NCI-H345 treated with DMSO at 0.1 percent for 48 hours (cell line): ENCODE measurements around the gene RIPOR2.

Source experiments
- DNase-seq: peaks from one replicate; lab custom pipeline; 2025; ENCODE audit not compliant: unreplicated experiment; lab: John Stamatoyannopoulos, UW

Gene RIPOR2

DNA sequence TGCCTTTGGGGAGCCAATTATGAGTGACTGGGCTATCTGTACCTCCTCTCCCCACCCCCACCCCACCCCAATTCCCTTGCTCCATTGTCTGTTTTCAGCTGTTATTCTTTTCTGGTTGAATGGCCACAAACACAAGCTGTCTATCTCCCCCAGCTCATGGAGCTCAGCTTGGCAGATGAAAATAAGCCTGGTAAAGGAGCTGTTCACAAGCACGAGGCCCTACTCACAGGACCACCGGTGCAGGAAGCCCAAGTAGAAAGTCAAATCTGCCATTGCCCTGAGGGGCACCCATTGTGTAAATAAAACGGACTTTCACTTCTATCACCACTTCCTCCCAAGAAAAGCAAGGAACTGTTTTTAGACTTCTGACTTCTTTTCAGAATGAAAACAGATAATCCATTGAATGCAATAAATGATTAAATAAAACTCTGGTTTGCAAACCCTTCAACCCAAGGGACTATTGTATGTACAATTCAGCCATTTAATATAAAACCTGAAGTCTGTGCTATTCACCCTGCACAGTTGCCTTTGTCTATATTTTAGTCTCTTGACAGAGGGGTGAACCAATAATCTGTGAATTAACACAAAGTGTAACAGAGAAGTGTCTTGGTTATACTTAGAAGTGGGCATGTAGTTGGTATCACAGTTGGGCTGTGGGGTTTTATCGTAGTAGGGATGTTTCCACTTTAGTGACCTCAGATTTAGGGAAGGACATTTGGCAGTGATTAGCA lies 27.7 kb downstream of the RIPOR2 start:
- no peak for DNase-seq

DNA sequence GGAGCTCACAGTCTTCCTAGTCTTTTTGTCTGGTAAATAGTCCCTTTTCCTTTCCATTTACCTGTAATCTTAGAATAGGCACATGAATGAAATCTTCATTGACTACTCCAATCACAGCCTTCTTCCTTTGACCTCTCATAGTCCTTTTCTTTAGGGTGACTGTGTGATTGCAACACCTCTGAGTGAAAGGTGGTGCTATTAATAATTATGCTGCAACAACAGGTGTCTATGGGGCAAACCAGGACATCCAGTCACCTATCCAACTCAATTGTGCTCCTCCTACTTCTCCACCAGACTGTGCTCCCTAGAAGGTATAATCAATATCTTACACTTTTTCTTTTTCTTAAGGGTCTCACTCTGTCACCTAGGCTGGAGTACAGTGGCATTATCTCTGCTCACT lies 29.4 kb downstream of the RIPOR2 start:
- DNase-seq, result no peak

DNA sequence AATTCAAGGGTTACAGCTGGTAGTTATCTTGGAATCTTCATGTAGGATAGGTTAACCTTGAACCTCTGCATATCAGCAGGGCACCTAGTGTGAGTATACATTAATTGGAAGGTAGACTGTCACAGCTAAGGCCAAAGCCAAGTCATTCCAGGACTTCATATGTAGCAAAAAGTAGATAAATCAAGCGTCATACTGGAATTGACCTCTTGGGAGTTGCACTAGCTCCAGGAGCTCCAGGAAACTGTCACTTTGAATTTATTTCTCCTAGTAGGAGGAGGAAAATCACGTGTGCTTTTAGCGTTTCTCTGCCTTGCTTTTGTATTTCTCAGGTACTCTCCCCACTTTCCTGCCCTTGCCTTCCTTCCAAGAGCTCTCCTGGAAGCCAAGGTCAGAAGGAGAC lies 30.3 kb downstream of the RIPOR2 start:
- no peak for DNase-seq

DNA sequence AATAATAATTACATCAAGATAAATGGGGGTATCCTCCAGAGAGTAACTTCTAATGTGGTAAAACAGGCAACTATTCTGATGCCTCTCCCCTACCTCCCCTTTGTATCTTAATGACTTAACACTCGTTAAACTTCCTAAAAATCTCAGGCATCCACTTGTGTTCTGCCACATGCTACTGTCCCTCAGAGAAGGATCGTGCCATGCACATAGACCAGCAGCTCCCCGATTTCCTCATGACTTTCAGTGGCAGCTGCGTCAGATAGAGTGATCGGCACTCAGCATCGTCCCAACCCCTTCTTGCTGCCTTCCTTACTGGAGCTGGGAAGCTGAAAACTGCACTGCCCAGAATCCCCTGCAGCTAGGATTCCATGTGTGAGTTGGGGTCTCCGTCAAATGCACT lies 32.1 kb downstream of the RIPOR2 start:
- no peak for DNase-seq

DNA sequence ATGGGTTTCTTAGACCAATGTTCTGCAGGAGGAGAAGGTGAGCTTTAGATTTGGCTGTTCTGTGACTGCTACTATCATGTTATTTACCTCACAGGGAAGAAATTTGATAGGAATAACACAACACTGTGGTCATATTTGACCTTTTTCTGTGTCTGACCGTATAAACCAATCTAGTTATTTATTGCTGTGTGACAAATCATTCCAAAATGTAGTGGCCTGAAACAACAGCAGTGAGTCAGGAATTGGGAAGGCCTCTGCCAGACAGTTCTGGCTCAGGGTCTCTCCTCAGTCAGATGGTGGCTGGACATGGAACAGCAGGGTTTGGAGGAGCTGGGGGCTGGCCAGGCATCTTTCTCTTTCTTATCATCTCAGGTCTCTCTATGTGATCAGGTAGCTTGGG lies 33.0 kb downstream of the RIPOR2 start:
- DNase-seq, result no peak

DNA sequence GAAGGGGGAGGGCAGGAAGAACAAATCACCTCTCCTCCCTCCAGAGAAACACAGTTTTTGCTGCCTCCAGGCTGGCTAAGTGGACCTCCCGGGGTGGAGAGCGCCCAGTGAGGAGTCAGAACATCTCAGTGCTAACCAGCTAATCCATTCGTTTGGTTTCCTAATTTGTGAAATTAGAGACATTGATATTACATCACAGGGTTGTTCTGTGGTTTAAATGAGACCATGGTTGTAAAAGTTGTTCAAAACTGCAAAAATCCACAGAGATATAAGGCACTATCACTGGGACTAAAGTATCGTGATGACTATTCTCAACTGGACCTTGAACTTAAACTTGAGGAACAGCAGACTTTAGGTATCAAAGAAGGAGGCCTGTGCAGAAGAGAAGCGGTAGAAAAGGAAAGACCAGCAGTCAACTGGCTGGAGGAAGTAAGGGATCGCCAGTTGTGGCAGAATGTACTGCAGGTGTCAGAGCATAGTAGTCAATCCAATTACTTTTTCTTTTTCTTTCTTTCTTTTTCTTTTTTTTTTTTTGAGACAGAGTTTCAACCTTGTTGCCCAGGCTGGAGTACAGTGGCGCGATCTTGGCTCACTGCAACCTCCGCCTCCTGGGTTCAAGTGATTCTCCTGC lies 33.9 kb downstream of the RIPOR2 start:
- no peak for DNase-seq

DNA sequence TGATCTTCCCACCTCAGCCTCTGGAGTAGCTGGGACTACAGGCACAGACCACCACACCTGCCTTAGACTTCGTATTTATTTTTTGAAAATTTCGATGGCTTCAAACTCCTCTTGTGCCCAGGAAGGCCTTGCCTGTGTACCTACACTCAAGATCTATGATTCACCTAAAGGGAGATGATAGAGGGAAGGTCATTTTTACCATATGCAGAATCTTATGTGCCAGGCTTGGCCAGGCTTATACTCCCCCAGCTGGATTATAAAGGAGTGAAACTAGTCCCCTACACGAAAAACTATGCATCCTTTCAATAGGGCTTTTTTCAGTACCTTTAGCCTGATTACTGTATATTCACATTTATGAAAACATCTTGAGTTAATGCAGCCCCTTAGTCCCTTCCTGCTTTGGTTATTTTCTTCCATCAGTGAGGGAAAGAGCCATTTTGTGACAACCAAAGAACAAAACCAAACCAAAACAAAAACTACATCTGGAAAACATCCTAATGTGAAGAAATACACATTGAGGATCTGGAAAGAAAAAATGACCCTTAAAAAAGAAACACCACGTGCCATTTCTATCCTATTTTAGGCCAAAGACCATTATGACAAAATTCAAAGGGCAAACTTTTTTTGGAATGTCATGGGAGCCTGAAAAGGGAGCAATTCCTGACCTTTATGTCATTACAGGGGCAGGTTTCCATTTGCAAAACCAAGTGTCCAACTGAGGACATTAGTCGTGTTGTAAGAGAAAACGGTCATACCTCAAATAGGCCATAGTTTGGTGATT lies 34.7 kb downstream of the RIPOR2 start:
- DNase-seq, result no peak

DNA sequence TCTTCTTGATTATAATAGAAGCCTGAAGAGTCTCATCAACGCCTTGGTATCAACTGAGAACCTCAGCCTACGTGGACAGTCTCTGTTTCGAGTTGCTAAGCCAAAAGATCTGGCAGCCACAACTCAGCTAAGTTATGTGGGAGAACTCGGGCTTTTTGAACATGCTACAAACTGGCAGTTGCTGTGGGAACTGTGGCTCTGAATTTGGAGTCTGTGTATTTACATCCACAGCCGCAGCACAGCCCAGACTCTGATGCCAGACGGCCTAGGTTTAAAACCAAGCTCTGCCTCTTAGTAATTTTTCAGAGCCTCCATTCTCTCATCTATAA lies 35.8 kb downstream of the RIPOR2 start:
- no peak for DNase-seq

DNA sequence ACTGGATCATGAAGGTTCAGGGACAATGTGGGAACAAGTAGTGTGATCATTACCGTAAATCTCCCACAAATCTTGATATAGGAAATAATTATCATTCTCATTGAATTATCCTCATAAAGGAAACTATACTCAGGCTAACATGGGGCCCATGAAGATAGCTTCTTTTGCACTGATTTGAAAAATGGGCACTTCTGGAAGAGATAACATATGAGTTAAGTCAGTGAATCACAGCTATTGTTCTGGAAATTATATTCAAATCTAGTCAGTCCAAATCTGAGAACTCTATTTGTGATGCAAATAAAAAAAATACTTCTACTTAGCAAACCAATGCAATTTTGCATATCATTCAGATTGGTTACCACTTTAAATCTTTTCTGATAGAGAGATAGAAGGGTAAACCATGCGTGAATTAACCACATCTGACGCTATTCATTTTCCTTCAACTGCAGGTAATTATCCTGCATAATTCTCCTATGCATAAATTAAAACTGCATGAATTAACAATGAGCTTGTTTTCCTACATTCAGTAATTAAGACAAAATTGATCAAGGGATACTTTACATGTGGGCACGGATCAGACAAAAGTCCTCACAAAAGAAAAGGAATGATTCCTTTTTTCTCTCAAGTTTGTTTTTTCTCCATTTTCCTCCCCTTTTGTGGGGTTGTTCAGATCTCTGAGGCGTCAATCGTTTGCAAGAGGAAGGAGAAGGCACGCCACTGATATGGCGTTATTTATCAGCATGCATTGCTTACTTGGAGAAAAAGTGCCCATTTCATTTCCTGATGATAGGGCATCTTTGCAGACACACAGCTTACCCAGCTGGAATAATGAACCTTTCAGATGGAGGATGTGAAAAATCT lies 36.4 kb downstream of the RIPOR2 start:
- no peak for DNase-seq

DNA sequence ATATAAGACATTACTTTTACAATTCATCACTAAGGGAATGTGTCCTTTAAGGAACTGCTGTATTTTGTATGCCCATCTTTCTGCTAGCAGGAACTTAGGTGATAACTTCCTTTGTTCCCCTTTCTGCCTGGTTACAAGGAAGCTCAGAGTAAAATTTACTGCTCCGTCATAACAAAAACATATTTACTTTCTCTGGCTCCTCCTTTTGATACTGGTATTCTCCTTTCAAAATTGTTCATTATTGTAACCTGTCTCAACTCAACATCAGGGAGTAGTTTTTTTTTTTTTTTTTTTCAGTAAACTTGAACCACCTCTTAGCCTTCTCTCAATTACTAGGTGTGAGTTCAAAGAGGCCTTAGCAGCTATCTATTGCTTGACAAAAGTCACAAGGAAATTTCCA lies 37.1 kb downstream of the RIPOR2 start:
- no peak for DNase-seq

DNA sequence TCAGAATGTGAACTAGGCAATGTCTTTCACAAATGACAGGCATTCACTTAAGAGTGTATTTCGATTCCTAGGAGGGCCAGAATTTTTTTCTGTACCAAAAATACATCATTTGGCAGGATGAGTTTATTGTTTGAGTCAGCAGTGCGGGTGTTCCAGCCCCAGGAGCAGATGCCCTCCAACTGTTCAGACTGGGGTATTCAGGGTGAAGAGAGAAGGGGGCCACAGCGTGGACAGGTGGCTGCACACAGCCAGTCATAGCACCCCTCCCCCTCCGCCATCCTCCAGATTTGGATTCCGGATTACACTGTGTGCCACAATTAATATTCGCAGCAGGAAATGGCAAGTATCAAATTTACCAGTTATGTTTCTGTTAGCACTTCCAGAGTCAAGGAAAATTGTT lies 38.6 kb downstream of the RIPOR2 start:
- DNase-seq, result no peak

DNA sequence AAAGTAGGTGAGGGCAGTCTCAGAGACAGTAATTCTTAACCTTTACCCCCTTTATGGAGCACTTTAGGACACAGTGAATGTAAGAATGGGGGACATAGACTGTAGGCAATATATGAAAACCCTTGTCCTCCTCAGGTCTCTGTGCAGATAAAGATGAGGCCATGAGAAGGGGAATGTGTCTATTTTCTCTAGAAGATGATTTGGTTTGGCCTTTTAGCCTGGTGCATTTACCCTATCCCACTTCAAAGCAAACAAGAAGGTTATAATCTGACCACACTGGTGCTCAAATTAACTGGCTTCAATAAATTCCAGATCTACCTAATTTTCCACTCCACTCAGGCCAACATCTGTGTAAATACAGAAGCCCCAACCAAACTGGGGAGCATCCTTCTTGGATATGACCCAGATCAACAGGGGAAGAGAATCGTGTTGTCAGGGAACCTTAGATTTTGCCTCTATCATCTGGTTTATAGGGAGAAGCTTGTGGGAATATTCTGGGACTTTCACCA lies 42.4 kb downstream of the RIPOR2 start:
- no peak for DNase-seq

DNA sequence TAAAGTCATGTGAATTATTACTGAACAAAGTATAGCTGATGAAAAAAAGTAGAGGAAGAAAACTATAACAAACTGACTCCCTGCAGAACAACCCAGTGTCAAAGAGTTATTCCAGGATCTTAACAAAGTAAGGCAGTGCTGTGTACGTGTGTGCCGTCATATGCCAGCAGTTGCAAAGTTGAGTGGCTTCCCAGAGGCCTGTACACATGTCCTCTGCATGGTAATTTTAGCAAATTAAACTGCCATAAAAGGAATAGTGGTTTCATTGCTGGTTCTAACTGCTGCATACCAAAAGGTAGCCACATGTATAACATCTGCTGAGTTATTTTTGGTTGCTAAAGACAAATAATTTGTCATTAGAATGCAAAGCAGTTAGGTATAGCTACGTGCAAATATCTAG lies 44.8 kb downstream of the RIPOR2 start:
- no peak for DNase-seq

DNA sequence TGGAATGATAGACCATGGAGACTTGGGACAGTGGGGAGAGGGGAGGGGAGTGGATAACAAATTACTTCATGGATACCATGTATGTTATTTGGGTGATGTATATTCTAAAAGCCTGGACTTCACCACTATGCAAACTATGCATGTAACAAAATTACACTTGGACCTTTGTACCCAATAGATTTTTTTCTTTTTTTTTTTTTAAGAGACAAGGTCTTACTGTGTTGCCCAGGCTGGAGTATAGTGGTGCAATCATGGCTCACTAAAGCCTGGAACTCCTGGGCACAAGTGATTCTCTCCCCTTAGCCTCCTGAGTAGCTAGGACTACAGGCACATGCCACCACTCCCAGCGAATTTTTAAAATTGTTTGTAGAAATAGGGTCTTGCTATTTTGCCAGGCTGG lies 45.3 kb downstream of the RIPOR2 start:
- DNase-seq, result no peak

DNA sequence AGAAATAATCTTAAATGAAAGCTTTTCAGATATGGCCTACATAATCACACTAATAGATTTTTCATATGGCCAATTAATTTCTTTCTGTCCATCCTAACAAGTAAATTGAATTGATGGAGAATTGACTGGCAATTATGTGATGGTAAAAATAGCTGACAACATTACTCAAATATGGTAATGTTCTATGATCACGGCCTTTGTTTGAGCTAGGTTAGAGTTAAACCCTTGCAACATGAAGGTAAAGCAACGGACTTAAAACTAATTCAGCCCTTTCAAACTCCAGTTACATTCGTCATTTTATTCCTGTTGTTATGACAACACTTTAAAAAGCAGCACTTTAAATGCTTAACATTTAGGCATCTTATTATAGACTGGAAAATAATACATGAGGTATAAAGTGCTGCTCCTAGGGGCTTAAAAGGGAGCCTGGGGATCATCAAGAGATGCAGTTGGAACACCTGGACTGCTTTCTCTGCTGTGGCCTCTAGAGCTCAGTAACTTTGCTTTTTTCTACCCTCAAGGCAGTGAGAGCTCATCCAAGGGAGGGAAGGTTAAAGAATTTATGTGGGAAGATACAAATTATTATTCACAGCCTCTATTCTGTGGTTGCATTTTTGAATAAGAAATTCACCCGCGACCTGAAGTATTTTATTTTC lies 46.9 kb downstream of the RIPOR2 start:
- no peak for DNase-seq

DNA sequence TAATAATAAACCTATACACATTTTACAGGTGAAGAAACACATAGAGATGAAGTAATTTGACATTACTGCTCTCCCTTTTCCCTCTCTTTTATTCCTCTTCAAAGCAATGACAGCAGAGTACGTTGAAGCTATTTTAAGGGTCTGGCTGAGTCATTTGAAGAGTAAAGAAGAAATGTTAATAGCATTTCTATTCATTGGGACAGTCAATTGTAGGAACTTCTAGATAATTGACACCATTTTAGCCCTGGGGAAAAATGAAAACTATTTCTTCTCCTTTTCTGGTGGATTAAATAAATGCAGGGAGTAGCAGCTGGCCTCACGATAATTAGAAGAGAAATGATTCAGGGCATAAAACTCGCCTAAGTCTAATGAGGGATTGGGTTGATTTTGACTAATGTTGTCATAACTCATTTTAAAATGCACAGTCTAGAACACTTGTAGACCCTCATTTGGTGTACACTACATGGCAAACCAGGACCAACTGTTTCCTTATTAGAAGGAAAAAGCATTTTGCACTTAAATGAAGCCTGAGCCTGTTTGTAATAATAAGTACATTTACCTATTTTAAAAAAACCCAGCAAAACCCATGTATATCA lies 48.1 kb downstream of the RIPOR2 start:
- DNase-seq, result no peak

DNA sequence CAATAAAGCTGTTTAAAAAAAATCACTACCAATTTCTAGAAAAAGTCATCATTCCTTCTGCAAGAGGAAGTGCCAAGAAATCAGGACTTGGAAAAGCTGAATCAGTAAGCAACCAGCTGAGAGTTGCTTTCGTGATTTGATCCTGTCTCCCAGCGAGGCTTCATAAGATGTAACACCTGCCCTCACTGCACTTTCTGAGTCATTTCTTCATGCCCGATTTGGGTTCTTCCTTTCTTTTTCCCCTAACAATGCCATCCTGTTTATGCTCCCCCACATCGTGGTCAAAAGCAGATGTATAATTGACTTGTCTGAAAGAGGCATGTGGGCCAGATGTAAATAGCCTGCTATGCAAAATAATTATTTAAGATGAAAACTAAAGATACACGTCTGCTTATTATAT lies 52.1 kb downstream of the RIPOR2 start:
- no peak for DNase-seq

DNA sequence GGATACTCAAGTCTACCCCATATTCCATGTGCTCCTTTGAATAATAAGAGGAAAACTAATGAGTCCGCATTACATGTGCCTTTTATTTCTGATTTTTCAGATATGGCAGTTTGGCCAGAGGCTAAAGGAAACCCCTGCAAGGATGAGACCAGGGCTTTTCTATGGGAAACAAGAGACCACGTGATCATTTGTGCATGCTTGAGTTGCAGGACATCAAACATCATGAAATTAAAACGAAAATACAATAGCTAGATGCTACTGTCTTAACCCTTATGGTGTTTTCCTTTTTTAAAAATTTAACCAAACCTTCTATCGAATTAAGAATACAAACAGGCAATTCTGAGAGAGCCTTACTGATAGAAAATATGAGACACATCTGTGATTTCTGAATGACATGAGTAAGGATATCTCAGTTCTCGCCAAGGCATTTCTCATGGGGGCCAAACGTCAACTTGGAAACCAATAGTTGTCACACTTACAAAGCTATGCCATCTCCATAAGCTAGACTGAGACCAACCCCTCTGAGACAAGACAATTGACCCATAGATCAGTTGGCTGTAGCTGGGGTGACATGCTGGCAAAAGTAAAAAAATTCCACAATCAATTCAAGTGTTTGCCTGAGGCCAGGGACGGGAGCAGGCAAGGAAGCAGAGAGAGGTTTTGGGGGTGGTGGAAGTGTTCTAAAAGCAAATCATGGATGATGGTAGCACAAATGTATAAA lies 52.8 kb downstream of the RIPOR2 start:
- DNase-seq, result no peak

DNA sequence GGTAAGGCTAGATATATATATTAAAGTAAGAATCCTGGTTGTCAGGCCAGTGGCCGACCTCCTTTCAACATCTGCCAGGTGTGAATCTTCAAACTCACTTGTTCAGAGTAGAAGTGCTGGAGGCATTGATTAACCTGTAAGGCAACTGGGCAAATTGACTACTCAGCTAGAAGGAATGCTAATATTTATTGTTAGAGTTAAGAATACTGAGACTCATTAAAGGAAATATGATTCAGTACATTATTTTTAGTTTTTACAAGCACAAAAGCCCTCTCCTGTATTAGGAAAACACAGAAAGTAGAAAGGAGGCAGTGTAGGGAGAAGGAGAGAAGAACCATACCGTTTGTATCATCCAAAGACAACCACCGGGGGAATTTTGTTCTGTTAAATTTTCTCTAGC lies 53.5 kb downstream of the RIPOR2 start:
- no peak for DNase-seq

DNA sequence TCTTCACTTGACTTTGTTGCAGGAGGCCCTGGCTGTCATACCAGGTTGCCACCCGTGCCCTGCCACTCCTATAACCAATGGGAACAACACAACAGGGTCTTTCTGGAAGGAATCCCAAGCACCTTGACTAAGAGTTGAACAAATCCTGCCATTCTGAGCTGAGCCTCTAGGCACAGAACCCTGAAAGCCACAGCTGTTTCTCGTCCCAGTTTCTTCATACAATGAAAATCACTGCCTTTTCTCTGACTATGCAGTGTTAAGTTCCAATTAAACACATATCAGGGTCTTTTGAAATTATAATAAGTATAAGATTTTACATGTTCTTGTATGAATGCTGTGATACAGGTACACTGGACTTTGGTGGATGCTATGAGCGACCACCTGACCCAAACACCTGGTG lies 54.4 kb downstream of the RIPOR2 start:
- DNase-seq, result no peak
